ENCODE results near the gene TARBP2. TPM values are rescaled to one million over a fixed set of nuclear protein-coding genes. Genes with fewer than 3 reads are reported as not detected.
A peak's percentile ranks its signal among the peaks of the same experiment; 100 is the strongest.

The TARBP2 gene
- polyA plus RNA-seq, 1 experiment, result 44.9 TPM

- DNase-seq (ENCODE audit: low read depth), result no peak
- Histone ChIP-seq H3K4me3 (ENCODE audit: low read depth, low read length) (no peak overlapping the region), H3K36me3 (ENCODE audit: control insufficient read depth, insufficient read depth, low read length) (peaks cover 9% of the 10 kb centered on the region), H3K27me3 (ENCODE audit: control insufficient read depth, insufficient read depth, low read length) (no peaks in the 10 kb centered on the region)
- CTCF ChIA-PET, result interaction anchor here (1.6 to 4.4 kb wide), 2 partner anchors 14 to 223 kb away, joined by 3 to 29 read pairs; partner anchors contain the start of gene NPFF
- no peak for TF ChIP-seq CTCF (IDR thresholded peaks at IDR 0.05; ENCODE audit: insufficient read depth, low read depth, low read length)
- POLR2A ChIA-PET, result no interaction called here
Measured at GRCh38 chr12:53523131-53523530, 22.0 kb downstream of the TARBP2 start.

DNA sequence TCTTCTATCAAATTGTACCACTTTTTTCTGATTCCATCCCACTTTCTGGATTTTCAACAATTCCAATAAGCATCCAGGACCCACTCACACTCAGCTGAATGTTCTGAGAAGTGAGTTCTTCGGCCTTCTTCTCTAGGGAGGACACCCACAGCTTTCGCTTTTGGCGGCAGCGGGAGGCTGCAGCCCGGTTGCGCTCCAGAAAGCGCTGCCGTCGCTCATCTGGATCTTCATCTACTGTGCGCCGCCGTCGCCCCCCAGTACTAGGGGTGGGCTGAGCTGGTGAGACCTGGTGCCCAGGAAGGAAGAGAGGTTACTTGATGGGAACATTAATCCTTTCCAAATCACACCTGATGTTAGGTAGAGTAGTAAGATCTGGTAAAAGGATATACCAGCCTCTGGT lies 23.4 kb downstream of the TARBP2 start:
- ChIA-PET POLR2A (no interaction called here), CTCF (interaction anchor here (1.3 to 1.8 kb wide), 3 partner anchors 12 to 18 kb away, joined by 4 to 6 read pairs (median 6); no protein-coding TSS in a partner anchor)
- H3K4me3 ChIP-seq (ENCODE audit: low read depth, low read length), result no peak overlapping the region
- H3K36me3 ChIP-seq (ENCODE audit: control insufficient read depth, insufficient read depth, low read length), result peaks cover 9% of the 10 kb centered on the region
- DNase-seq (ENCODE audit: low read depth), result no peak
- TF ChIP-seq CTCF (IDR thresholded peaks at IDR 0.05; ENCODE audit: insufficient read depth, low read depth, low read length), result no peak
- H3K27me3 ChIP-seq (ENCODE audit: control insufficient read depth, insufficient read depth, low read length), result no peaks in the 10 kb centered on the region

DNA sequence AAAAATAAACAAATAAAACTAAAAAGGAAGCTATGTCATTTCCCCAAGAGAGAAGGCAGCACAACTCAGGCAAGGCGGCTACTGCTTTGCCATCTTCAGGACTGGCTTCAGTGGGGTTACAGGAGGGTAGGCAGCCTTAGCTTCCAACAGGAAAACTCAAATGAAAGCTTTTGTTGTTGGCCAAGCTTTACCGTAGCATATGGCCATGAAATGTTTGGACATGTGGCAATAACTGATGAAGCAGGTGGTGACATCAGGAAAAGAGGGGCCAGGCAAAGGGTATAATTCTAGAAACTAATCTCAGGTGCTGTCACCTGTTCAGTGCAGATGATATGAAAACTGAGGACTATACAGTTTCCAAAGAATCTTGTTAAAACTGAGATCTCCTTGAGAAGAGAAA lies 29.0 kb downstream of the TARBP2 start:
- ChIA-PET CTCF (interaction anchor here (1.1 kb wide), 1 partner anchor 14 kb away, joined by 5 read pairs; no protein-coding TSS in a partner anchor), POLR2A (no interaction called here)
- Histone ChIP-seq H3K36me3 (ENCODE audit: control insufficient read depth, insufficient read depth, low read length) (peaks cover 12% of the 10 kb centered on the region), H3K27me3 (ENCODE audit: control insufficient read depth, insufficient read depth, low read length) (no peaks in the 10 kb centered on the region), H3K4me3 (ENCODE audit: low read depth, low read length) (no peak overlapping the region)
- TF ChIP-seq CTCF (IDR thresholded peaks at IDR 0.05; ENCODE audit: insufficient read depth, low read depth, low read length), result no peak
- no peak for DNase-seq (ENCODE audit: low read depth)

DNA sequence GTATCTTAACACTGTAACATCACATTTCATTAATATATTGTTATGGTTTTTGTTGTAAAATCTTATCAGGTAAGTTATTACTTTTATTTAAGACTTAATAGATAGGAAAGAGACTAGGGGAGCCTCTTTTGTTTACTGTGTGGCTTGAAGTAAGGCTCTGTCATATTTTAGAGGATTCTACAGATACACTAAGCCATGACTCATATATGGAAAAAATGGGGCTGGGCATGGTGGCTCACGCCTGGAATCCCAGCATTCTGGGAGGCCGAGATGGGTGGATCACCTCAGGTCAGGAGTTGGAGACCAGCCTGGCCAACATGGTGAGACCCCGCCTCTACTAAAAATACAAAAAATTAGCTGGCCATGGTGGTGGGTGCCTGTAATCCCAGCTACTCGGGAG lies 29.8 kb downstream of the TARBP2 start:
- ChIA-PET CTCF (interaction anchor here (0.6 to 1.7 kb wide), 2 partner anchors 30 to 145 kb away, joined by 3 to 5 read pairs; partner anchors contain the start of genes ATP5MC2 and TARBP2), POLR2A (no interaction called here)
- TF ChIP-seq CTCF (IDR thresholded peaks at IDR 0.05; ENCODE audit: insufficient read depth, low read depth, low read length), result no peak
- Histone ChIP-seq H3K27me3 (ENCODE audit: control insufficient read depth, insufficient read depth, low read length) (no peaks in the 10 kb centered on the region), H3K36me3 (ENCODE audit: control insufficient read depth, insufficient read depth, low read length) (peaks cover 15% of the 10 kb centered on the region), H3K4me3 (ENCODE audit: low read depth, low read length) (no peak overlapping the region)
- peak; percentile 14 for DNase-seq (ENCODE audit: low read depth)

DNA sequence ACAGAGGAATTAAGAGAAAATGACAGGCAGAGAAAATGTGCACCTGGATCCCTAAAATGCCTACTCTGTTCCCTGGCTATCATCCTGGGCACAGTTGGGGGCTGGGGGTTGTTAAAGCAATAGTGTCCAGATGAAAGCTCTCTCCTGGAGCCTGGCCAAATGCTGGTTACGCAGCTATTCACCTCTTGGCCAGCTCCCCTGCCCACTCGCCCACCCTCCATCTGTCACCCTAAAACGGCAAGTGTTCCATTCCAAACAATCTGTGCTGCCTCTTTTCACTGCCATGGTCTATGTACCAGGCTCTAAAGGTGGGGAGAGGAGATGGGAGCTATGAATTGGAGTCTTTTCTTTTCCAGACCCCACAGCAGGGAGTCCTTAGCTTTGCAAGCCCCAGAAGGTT lies 30.9 kb downstream of the TARBP2 start:
- no peak for TF ChIP-seq CTCF (IDR thresholded peaks at IDR 0.05; ENCODE audit: insufficient read depth, low read depth, low read length)
- no peak for DNase-seq (ENCODE audit: low read depth)
- Histone ChIP-seq H3K36me3 (ENCODE audit: control insufficient read depth, insufficient read depth, low read length) (peaks cover 15% of the 10 kb centered on the region), H3K27me3 (ENCODE audit: control insufficient read depth, insufficient read depth, low read length) (no peaks in the 10 kb centered on the region), H3K4me3 (ENCODE audit: low read depth, low read length) (no peak overlapping the region)
- POLR2A ChIA-PET, result no interaction called here
- CTCF ChIA-PET, result interaction anchor here (0.6 to 3.1 kb wide), 5 partner anchors 10 to 215 kb away, joined by 3 to 11 read pairs (median 3); partner anchors contain the start of gene ATP5MC2
